Lower lobe of right lung (tissue), 2 donors: ENCODE measurements around the gene ARID1B. TPM values are rescaled to one million over a fixed set of nuclear protein-coding genes. Genes with fewer than 3 reads are reported as not detected.

Source experiments
- ATAC-seq, 2 donors: fragments of 200-7000 bp; cut with Tn5 transposase; one replicate each; pipeline ENCODE4 v1.9.1; 2020 to 2022; ENCODE audit warnings: mild to moderate bottlenecking in 2 of 2, moderate library complexity in 2 of 2
- DNase-seq: peaks from one replicate; pipeline ENCODE4 v3.0.0-alpha.2; 2020
- H3K27ac ChIP-seq: fragments of 200-600 bp; one replicate; pipeline ENCODE4 v1.8.0; 2022
- H3K27me3 ChIP-seq: fragments of 200-600 bp; one replicate; pipeline ENCODE4 v1.8.0; 2022; ENCODE audit warnings: low read depth
- H3K36me3 ChIP-seq: fragments of 200-600 bp; one replicate; pipeline ENCODE4 v1.8.0; 2022; ENCODE audit warnings: mild to moderate bottlenecking
- H3K4me1 ChIP-seq: fragments of 200-600 bp; one replicate; pipeline ENCODE4 v1.8.0; 2022
- H3K4me3 ChIP-seq: fragments of 200-600 bp; one replicate; pipeline ENCODE4 v1.8.0; 2022; ENCODE audit warnings: mild to moderate bottlenecking
- H3K9me3 ChIP-seq: fragments of 200-600 bp; one replicate; pipeline ENCODE4 v1.8.0; 2022
- intact Hi-C: fragments of 100-400 bp; cut with DNase I; formaldehyde crosslinking; loops from one replicate; pipeline ENCODE4 v1.11.0; 2022
- total RNA-seq: library from RNA; stranded (reverse); fragmentation: NEBNext Ultra II Directional; extraction: Animal tissue kit (Norgen Biotek cat#: 25700); gene quantifications from one replicate; pipeline ENCODE4 v1.2.1, GENCODE V29; 2021
- TF ChIP-seq, protein P1 (sequence below): fragments of 200-600 bp; IDR thresholded peaks from one replicate; pipeline ENCODE4 v1.8.0; 2022; ENCODE audit warnings: antibody characterized with exemption, mild to moderate bottlenecking
- donor health status: DM: no; HTN: yes; CAD: no; lungs with severe emphysema.

The ARID1B gene
- total RNA-seq, 1 donor from 2014 or later, result 95.5 TPM

GRCh38 chr6:157209865-157210530 is 432.8 kb downstream of the ARID1B start:
- Histone ChIP-seq H3K4me3 (no peak overlapping the region), H3K27me3 (no peaks in the 10 kb centered on the region), H3K36me3 (peaks cover 39% of the 10 kb centered on the region), H3K9me3 (no peaks in the 10 kb centered on the region), H3K4me1 (no peaks in the 10 kb centered on the region), H3K27ac (no peak overlapping the region)
- DNase-seq (no peak), ATAC-seq (no peak)
- intact Hi-C loops, result no loop called here
- TF ChIP-seq, protein P1, sequence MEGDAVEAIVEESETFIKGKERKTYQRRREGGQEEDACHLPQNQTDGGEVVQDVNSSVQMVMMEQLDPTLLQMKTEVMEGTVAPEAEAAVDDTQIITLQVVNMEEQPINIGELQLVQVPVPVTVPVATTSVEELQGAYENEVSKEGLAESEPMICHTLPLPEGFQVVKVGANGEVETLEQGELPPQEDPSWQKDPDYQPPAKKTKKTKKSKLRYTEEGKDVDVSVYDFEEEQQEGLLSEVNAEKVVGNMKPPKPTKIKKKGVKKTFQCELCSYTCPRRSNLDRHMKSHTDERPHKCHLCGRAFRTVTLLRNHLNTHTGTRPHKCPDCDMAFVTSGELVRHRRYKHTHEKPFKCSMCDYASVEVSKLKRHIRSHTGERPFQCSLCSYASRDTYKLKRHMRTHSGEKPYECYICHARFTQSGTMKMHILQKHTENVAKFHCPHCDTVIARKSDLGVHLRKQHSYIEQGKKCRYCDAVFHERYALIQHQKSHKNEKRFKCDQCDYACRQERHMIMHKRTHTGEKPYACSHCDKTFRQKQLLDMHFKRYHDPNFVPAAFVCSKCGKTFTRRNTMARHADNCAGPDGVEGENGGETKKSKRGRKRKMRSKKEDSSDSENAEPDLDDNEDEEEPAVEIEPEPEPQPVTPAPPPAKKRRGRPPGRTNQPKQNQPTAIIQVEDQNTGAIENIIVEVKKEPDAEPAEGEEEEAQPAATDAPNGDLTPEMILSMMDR, result no peak

DNA sequence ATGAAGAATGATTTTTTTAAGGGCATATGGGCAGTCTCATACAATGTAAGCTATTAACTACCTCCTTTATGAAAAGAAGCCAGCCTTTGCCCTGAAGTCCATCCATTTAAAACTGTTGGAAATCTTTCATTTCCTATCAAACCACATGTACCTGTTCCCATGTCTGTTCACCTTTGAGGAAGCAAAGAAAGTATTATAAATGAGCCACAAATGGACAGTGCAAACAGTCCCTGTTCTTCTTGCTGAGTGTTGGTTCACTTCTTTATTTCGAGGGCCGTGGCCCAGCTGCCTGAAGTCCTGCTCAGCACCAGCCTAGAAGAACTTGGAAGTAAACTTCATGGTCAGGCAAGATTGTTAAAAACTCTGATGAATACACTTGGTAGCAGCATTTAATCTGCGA is 433.8 kb downstream of the ARID1B start:
- Histone ChIP-seq H3K36me3 (peaks cover 29% of the 10 kb centered on the region), H3K4me1 (no peaks in the 10 kb centered on the region), H3K9me3 (no peaks in the 10 kb centered on the region), H3K4me3 (no peak overlapping the region), H3K27me3 (no peaks in the 10 kb centered on the region), H3K27ac (no peak overlapping the region)
- TF ChIP-seq, protein P1, result no peak
- intact Hi-C loops, result no loop called here
- no peak for ATAC-seq
- DNase-seq, result no peak

DNA sequence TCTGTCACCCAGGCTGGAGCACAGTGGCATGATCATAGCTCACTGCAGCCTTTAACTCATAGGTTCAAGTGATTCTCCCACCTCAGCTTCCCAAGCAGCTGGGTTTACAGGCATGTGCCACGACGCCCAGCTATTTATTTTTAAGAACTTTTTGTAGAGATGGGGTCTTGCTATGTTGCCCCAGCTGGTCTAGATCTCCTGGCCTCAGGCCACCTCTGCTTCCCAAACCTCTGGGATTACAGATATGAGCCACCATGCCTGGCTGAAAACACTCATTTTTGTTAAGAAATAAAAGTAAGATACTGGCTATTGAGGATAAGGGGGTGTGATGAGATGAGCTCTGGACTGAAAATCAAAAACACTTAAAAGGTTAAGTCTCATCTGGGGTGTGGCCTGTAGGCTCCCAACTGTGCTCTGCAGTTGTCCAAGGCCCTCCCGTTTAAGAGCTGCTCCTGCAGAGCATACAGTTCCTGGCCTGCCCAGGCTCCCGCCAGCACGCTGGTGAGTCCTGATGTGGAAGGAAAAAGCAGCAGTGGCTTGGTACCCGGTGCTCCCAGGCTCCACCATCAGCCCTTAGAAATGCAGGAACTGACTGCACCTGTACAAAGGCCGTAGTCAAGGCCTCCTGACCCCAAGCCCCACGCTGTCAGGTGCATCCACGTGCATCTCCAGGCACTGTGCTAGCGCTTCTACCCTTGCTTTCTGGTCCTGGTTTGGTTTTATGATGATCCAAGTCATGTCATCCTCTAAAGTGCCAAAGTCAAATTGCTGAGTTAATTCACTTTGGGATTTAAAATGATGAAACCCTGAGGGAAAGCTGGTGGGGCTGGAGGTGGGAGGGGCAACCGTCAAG is 434.7 kb downstream of the ARID1B start:
- H3K4me3 ChIP-seq, result no peak overlapping the region
- DNase-seq (no peak), ATAC-seq (no peak)
- H3K36me3 ChIP-seq, result peaks cover 21% of the 10 kb centered on the region
- TF ChIP-seq, protein P1, result no peak
- no peak overlapping the region for H3K27ac ChIP-seq
- no peaks in the 10 kb centered on the region for H3K4me1 ChIP-seq
- intact Hi-C loops, result no loop called here
- no peaks in the 10 kb centered on the region for H3K9me3 ChIP-seq
- no peaks in the 10 kb centered on the region for H3K27me3 ChIP-seq

- no peak for DNase-seq
- intact Hi-C loops, result no loop called here
- no peak for ATAC-seq
- Histone ChIP-seq H3K9me3 (no peaks in the 10 kb centered on the region), H3K27me3 (no peaks in the 10 kb centered on the region), H3K36me3 (peaks cover 5% of the 10 kb centered on the region), H3K4me1 (no peaks in the 10 kb centered on the region), H3K4me3 (no peak overlapping the region), H3K27ac (no peak overlapping the region)
- TF ChIP-seq, protein P1, result no peak
Measured at GRCh38 chr6:157213426-157213825, 436.2 kb downstream of the ARID1B start.

DNA sequence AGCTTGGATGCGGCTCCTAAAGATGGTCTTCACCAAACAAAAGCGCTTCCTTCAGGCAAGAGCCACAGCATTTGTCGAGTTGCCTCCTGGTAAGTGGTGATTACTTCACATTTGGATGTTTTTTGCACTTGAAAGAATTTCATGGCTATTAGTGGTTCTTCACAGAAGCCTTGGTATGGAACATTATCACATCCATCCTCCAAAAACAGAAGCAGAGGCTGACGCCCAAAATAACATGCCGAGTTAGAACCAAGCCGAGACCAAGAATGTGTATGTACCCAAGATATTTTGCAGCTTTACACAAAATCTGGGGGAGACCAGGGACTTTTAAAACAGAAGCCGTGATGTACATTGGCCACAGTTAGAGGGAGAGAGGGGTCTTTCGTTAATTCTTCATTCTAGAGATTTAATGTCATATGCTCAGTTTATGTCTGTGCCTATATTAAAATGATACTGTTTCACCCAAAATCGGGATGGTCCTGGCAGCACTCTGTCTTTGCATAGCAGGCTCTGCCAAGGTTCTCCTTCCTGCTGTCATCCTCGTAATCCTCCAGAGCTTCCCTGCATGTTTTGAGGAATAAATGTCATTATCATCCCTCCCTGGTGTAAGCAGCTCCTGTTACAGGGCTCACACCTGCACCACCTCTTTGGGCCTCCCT is 436.9 kb downstream of the ARID1B start:
- ATAC-seq, result no peak
- TF ChIP-seq, protein P1, result no peak
- H3K4me3 ChIP-seq, result no peak overlapping the region
- intact Hi-C loops, result no loop called here
- H3K36me3 ChIP-seq, result no peaks in the 10 kb centered on the region
- DNase-seq, result no peak
- H3K4me1 ChIP-seq, result no peaks in the 10 kb centered on the region
- no peaks in the 10 kb centered on the region for H3K9me3 ChIP-seq
- no peak overlapping the region for H3K27ac ChIP-seq
- no peaks in the 10 kb centered on the region for H3K27me3 ChIP-seq
